CD4-positive, CD25-positive, alpha-beta regulatory T cell (primary cell): ENCODE data around the gene CCSER1. TPM values are rescaled to one million over a fixed set of nuclear protein-coding genes. Genes with fewer than 3 reads are reported as not detected.

Source experiments
- ATAC-seq, 2 donors: fragments of 150-1000 bp; cut with Tn5 transposase; one replicate each; pipeline ENCODE4 v1.10.0; 2021; ENCODE audit warnings: low read depth in 2 of 2, moderate number of reproducible peaks in 2 of 2, moderate library complexity in 1 of 2
- DNase-seq, 3 donors: peaks; one replicate each; pipeline versions ENCODE4 v3.0.0 to v3.0.0-alpha.2; 2012 to 2022; ENCODE audit warnings: mixed read lengths in 1 of 3
- H3K27ac ChIP-seq: one replicate; pipeline ENCODE4 v1.7.0; 2013; ENCODE audit warnings: mild to moderate bottlenecking, low read length; ENCODE audit not compliant: insufficient read depth, poor library complexity, severe bottlenecking
- H3K27me3 ChIP-seq: one replicate; pipeline ENCODE4 v1.7.0; 2013; ENCODE audit warnings: low read length; ENCODE audit not compliant: control insufficient read depth, insufficient read depth
- H3K36me3 ChIP-seq: one replicate; pipeline ENCODE4 v1.7.0; 2013; ENCODE audit warnings: mild to moderate bottlenecking, low read length, moderate library complexity; ENCODE audit not compliant: control insufficient read depth, insufficient read depth
- H3K4me1 ChIP-seq: 2 replicates; pipeline ENCODE4 v1.7.0; 2013; ENCODE audit warnings: mild to moderate bottlenecking, low read length; ENCODE audit not compliant: insufficient read depth, control insufficient read depth, poor library complexity, severe bottlenecking
- H3K4me3 ChIP-seq: one replicate; pipeline ENCODE4 v1.7.0; 2013; ENCODE audit warnings: low read depth, mild to moderate bottlenecking, low read length, moderate library complexity
- H3K9me3 ChIP-seq, 2 experiments: 1 replicate in 1 of 2; 2 replicates in 1 of 2; pipeline ENCODE4 v1.7.0; 2013; ENCODE audit warnings: low read length in 2 of 2, mild to moderate bottlenecking in 1 of 2, moderate library complexity in 1 of 2; ENCODE audit not compliant: control insufficient read depth in 2 of 2
- H3K27ac Mint-ChIP-seq, 3 donors: one replicate each; pipeline ENCODE4 v1.8.0; 2020 to 2022; ENCODE audit warnings: mild to moderate bottlenecking in 3 of 3, mixed read lengths in 3 of 3, moderate library complexity in 2 of 3
- H3K27me3 Mint-ChIP-seq: one replicate; pipeline ENCODE4 v1.8.0; 2022; ENCODE audit warnings: mild to moderate bottlenecking, mixed read lengths
- H3K36me3 Mint-ChIP-seq: one replicate; pipeline ENCODE4 v1.8.0; 2020; ENCODE audit warnings: mixed read lengths
- H3K4me1 Mint-ChIP-seq, 4 donors: one replicate each; pipeline ENCODE4 v1.8.0; 2020 to 2022; ENCODE audit warnings: mixed read lengths in 4 of 4, mild to moderate bottlenecking in 1 of 4
- H3K4me3 Mint-ChIP-seq, 4 donors: one replicate each; pipeline ENCODE4 v1.8.0; 2020 to 2022; ENCODE audit warnings: mild to moderate bottlenecking in 4 of 4, mixed read lengths in 4 of 4, moderate library complexity in 3 of 4
- H3K9me3 Mint-ChIP-seq, 7 donors: one replicate each; pipeline ENCODE4 v1.8.0; 2020 to 2022; ENCODE audit warnings: mixed read lengths in 7 of 7, mild to moderate bottlenecking in 3 of 7, moderate library complexity in 2 of 7
- polyA plus RNA-seq, 4 donors: library from polyadenylated mRNA; unstranded; fragments of 300-500 nt; fragmentation: Illumina TruSeq; gene quantifications; one replicate each; pipeline ENCODE4 v1.2.3, GENCODE V29; 2021
- total RNA-seq: library from RNA; stranded (reverse); gene quantifications from one replicate; pipeline ENCODE4 v1.2.3, GENCODE V29; 2022

Gene CCSER1
- total and polyA plus RNA-seq, 5 donors from 2014 or later: 0.20 to 0.60 TPM; not detected in 3

DNA sequence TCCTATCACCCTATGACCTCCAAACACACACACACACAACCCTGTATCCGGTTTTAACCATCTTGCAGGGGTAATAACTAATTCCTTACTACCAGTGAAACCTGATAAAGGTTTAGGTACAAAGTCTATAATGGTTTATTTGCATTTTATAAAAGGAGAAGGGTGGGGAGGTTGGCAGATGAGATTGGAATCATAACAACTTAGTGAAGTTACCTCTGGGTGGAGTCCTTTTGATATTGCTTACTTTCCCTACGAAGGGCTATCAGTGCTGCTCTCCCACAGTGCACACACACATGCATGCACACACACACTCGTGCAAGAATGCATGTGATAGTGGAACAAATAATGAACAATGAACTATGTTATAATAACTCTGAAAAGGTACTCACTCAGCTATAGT is 56.1 kb downstream of the CCSER1 start:
- H3K27ac Mint-ChIP-seq: no peak overlapping the region
- DNase-seq (no peak), ATAC-seq (no peak)

DNA sequence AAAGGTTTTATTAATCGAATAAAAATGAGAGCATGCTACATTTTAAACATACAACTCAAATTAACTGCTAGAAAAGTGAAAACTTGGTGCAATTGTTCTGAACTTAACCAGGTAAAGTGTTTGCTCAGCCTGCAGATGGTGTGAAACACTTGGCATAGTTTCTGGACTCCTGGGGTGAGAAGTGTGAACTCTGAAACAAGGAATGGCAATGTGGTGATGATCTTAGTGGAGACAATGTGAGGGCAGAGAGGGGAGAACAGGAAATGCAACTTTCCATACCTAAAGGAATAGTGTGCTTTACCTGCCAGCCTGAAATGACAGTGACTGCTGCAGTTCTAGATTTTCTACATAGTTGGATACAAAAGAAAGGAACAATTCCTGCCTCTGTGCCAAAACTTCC is 57.4 kb downstream of the CCSER1 start:
- no peaks in the 10 kb centered on the region for H3K9me3 ChIP-seq
- no peak overlapping the region for H3K4me3 Mint-ChIP-seq
- ATAC-seq (no peak), DNase-seq (no peak)
- no peaks in the 10 kb centered on the region for H3K4me1 Mint-ChIP-seq
- H3K4me1 ChIP-seq: no peaks in the 10 kb centered on the region
- no peak overlapping the region for H3K27ac ChIP-seq
- H3K36me3 Mint-ChIP-seq: no peaks in the 10 kb centered on the region
- no peaks in the 10 kb centered on the region for H3K27me3 ChIP-seq
- no peaks in the 10 kb centered on the region for H3K36me3 ChIP-seq
- H3K27me3 Mint-ChIP-seq: no peaks in the 10 kb centered on the region
- H3K4me3 ChIP-seq: no peak overlapping the region
- H3K27ac Mint-ChIP-seq: no peak overlapping the region
- peaks cover 0 to 4% (median 0%) of the 10 kb centered on the region in 7 donors for H3K9me3 Mint-ChIP-seq

More for the DNA sequence above, 56.1 kb downstream of the CCSER1 start:
- no peaks in the 10 kb centered on the region for H3K27me3 Mint-ChIP-seq
- Histone ChIP-seq H3K27ac (no peak overlapping the region), H3K27me3 (no peaks in the 10 kb centered on the region), H3K36me3 (no peaks in the 10 kb centered on the region), H3K4me3 (no peak overlapping the region), H3K9me3 (no peaks in the 10 kb centered on the region), H3K4me1 (no peaks in the 10 kb centered on the region)
- no peak overlapping the region for H3K4me3 Mint-ChIP-seq
- no peaks in the 10 kb centered on the region for H3K4me1 Mint-ChIP-seq
- no peaks in the 10 kb centered on the region for H3K36me3 Mint-ChIP-seq
- peaks cover 0 to 4% (median 0%) of the 10 kb centered on the region in 7 donors for H3K9me3 Mint-ChIP-seq

- Histone ChIP-seq H3K27me3 (no peaks in the 10 kb centered on the region), H3K36me3 (no peaks in the 10 kb centered on the region), H3K4me1 (no peaks in the 10 kb centered on the region), H3K4me3 (no peak overlapping the region), H3K9me3 (no peaks in the 10 kb centered on the region), H3K27ac (no peak overlapping the region)
- no peaks in the 10 kb centered on the region for H3K36me3 Mint-ChIP-seq
- H3K27ac Mint-ChIP-seq: no peak overlapping the region
- no peaks in the 10 kb centered on the region for H3K4me1 Mint-ChIP-seq
- no peak overlapping the region for H3K4me3 Mint-ChIP-seq
- ATAC-seq (no peak), DNase-seq (no peak)
- H3K9me3 Mint-ChIP-seq: peaks cover 0 to 4% (median 0%) of the 10 kb centered on the region in 7 donors
- H3K27me3 Mint-ChIP-seq: no peaks in the 10 kb centered on the region
Observed at GRCh38 chr4:90185416-90185815, 58.2 kb downstream of the CCSER1 start.

DNA sequence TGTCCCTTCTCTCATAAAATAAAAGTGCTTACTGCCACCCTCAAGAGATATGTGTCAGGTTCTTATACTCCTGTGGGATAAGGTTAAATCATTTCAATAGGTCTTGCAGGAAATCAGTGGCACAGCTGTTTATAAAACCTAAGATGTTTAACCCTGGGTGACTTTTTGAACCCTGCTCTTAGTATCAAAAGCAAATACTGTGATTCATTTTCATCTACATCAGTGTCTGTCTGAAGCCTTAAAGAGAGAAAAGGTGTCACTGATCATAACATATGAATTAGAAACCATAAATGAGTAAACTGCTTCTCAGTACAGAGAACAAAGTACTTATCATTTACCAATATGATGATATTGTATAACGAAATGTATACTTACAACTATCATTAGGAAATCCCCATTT is 59.0 kb downstream of the CCSER1 start:
- Histone ChIP-seq H3K27me3 (no peaks in the 10 kb centered on the region), H3K36me3 (no peaks in the 10 kb centered on the region), H3K27ac (no peak overlapping the region), H3K4me1 (no peaks in the 10 kb centered on the region), H3K4me3 (no peak overlapping the region), H3K9me3 (no peaks in the 10 kb centered on the region)
- peaks cover 0 to 2% (median 0%) of the 10 kb centered on the region in 7 donors for H3K9me3 Mint-ChIP-seq
- DNase-seq (no peak), ATAC-seq (no peak)
- no peak overlapping the region for H3K4me3 Mint-ChIP-seq
- no peak overlapping the region for H3K27ac Mint-ChIP-seq
- H3K36me3 Mint-ChIP-seq: no peaks in the 10 kb centered on the region
- H3K27me3 Mint-ChIP-seq: no peaks in the 10 kb centered on the region
- H3K4me1 Mint-ChIP-seq: no peaks in the 10 kb centered on the region

GRCh38 chr4:90187148-90187884 is 60.1 kb downstream of the CCSER1 start:
- Histone ChIP-seq H3K27ac (no peak overlapping the region), H3K36me3 (no peaks in the 10 kb centered on the region), H3K4me1 (no peaks in the 10 kb centered on the region), H3K27me3 (no peaks in the 10 kb centered on the region), H3K9me3 (no peaks in the 10 kb centered on the region), H3K4me3 (no peak overlapping the region)
- no peak overlapping the region for H3K4me3 Mint-ChIP-seq
- DNase-seq (no peak), ATAC-seq (no peak)
- H3K9me3 Mint-ChIP-seq: peaks cover 0 to 2% (median 0%) of the 10 kb centered on the region in 7 donors
- no peaks in the 10 kb centered on the region for H3K4me1 Mint-ChIP-seq
- H3K27ac Mint-ChIP-seq: no peak overlapping the region
- no peaks in the 10 kb centered on the region for H3K36me3 Mint-ChIP-seq
- no peaks in the 10 kb centered on the region for H3K27me3 Mint-ChIP-seq

DNA sequence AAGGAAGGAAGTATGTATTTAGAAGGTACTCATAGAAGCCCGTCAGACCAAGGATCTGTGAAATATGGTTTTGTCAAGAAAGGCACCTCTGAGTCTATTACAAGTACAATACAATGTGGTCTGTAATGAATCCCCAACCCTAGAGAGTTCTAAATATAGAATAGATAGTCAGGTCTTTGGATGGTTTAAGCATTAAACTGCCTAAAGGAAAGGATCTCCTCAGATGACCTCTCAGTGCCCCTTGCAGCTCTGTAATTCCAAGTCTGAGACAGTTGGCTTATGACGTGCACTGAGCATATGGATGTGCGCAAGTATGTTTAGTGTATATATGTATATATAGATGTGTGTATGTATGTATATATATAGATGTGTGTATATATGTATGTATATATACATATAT is 62.0 kb downstream of the CCSER1 start:
- Mint-ChIP-seq H3K27me3 (no peaks in the 10 kb centered on the region), H3K4me3 (no peak overlapping the region)
- no peak for DNase-seq

DNA sequence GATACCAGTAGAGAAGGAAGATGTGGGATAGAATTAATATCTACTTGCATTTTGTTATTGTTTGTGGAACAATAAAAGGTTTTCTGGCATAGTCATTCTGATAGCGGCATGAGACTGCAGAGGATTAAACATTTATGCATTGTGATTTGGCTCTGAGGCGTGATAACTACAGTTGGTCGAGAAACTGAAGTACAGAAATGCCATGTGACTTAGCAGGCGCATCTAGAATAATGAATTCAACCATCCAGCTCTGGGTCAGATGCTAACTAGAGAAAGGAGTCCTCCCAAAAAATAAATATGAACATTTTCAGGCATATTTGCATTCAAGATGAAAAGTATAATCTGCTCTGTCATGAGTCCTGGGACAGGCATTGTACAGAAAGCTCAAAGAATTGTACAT is 62.8 kb downstream of the CCSER1 start:
- H3K9me3 ChIP-seq: no peaks in the 10 kb centered on the region
- H3K36me3 Mint-ChIP-seq: no peaks in the 10 kb centered on the region
- H3K27me3 ChIP-seq: no peaks in the 10 kb centered on the region
- H3K27ac Mint-ChIP-seq: no peak overlapping the region
- H3K36me3 ChIP-seq: no peaks in the 10 kb centered on the region
- DNase-seq: no peak
- H3K9me3 Mint-ChIP-seq: no peaks in the 10 kb centered on the region
- ATAC-seq: no peak
- no peaks in the 10 kb centered on the region for H3K4me1 Mint-ChIP-seq
- H3K27me3 Mint-ChIP-seq: no peaks in the 10 kb centered on the region
- H3K27ac ChIP-seq: no peak overlapping the region
- no peak overlapping the region for H3K4me3 Mint-ChIP-seq
- H3K4me1 ChIP-seq: no peaks in the 10 kb centered on the region
- no peak overlapping the region for H3K4me3 ChIP-seq

More for the DNA sequence above, 62.0 kb downstream of the CCSER1 start:
- H3K27ac Mint-ChIP-seq: no peak overlapping the region
- no peaks in the 10 kb centered on the region for H3K9me3 ChIP-seq
- no peaks in the 10 kb centered on the region for H3K36me3 ChIP-seq
- H3K4me1 ChIP-seq: no peaks in the 10 kb centered on the region
- H3K4me1 Mint-ChIP-seq: no peaks in the 10 kb centered on the region
- H3K4me3 ChIP-seq: no peak overlapping the region
- H3K27ac ChIP-seq: no peak overlapping the region
- H3K36me3 Mint-ChIP-seq: no peaks in the 10 kb centered on the region
- no peak for ATAC-seq
- H3K27me3 ChIP-seq: no peaks in the 10 kb centered on the region
- H3K9me3 Mint-ChIP-seq: no peaks in the 10 kb centered on the region

- H3K27ac Mint-ChIP-seq: no peak overlapping the region
- Histone ChIP-seq H3K4me3 (no peak overlapping the region), H3K36me3 (no peaks in the 10 kb centered on the region), H3K27me3 (no peaks in the 10 kb centered on the region), H3K4me1 (no peaks in the 10 kb centered on the region), H3K27ac (no peak overlapping the region), H3K9me3 (no peaks in the 10 kb centered on the region)
- no peak for ATAC-seq
- peaks cover 0 to 2% (median 0%) of the 10 kb centered on the region in 7 donors for H3K9me3 Mint-ChIP-seq
- no peaks in the 10 kb centered on the region for H3K4me1 Mint-ChIP-seq
- H3K27me3 Mint-ChIP-seq: no peaks in the 10 kb centered on the region
- no peaks in the 10 kb centered on the region for H3K36me3 Mint-ChIP-seq
- H3K4me3 Mint-ChIP-seq: no peak overlapping the region
- DNase-seq: no peak
Observed at GRCh38 chr4:90190525-90190924, 63.3 kb downstream of the CCSER1 start.
